Osteocyte (in vitro differentiated cells): Measurements from ENCODE around the gene C4orf36. TPM values are rescaled to one million over a fixed set of nuclear protein-coding genes. Genes with fewer than 3 reads are reported as not detected.

ENCODE experiments used
- DNase-seq: peaks from one replicate; pipeline ENCODE4 v3.0.0; 2021; ENCODE audit warnings: mixed read lengths; ENCODE audit not compliant: unreplicated experiment; ENCODE audit errors: extremely low spot score
- H3K27ac Mint-ChIP-seq: one replicate; pipeline ENCODE4 v1.8.0; 2021; ENCODE audit warnings: mild to moderate bottlenecking, mixed read lengths; ENCODE audit not compliant: unreplicated experiment
- H3K27me3 Mint-ChIP-seq: one replicate; pipeline ENCODE4 v1.8.0; 2021; ENCODE audit warnings: mixed read lengths; ENCODE audit not compliant: unreplicated experiment
- H3K36me3 Mint-ChIP-seq: one replicate; pipeline ENCODE4 v1.8.0; 2021; ENCODE audit warnings: mixed read lengths; ENCODE audit not compliant: unreplicated experiment
- H3K4me1 Mint-ChIP-seq: one replicate; pipeline ENCODE4 v1.8.0; 2021; ENCODE audit warnings: mixed read lengths; ENCODE audit not compliant: unreplicated experiment
- H3K4me3 Mint-ChIP-seq: one replicate; pipeline ENCODE4 v1.8.0; 2021; ENCODE audit warnings: mild to moderate bottlenecking, moderate library complexity, mixed read lengths; ENCODE audit not compliant: unreplicated experiment
- H3K9me3 Mint-ChIP-seq: one replicate; pipeline ENCODE4 v1.8.0; 2021; ENCODE audit warnings: mixed read lengths; ENCODE audit not compliant: unreplicated experiment
- CTCF ChIP-seq: fragments of 200-600 bp; sonication (generic); IDR thresholded peaks from 2 replicates; pipeline ENCODE4 v1.5.0; 2021; ENCODE audit warnings: antibody characterized with exemption, mild to moderate bottlenecking, moderate library complexity
- total RNA-seq: library from RNA; stranded (reverse); gene quantifications from 2 replicates; pipeline ENCODE4 v1.2.1, GENCODE V29; 2021

C4orf36 gene
- total RNA-seq, 1 donor from 2014 or later = 0.51 TPM

GRCh38 chr4:86935853-86936733, 43.9 kb upstream of the C4orf36 start:
- Mint-ChIP-seq H3K27ac (peak overlapping the region; percentile 84), H3K9me3 (no peaks in the 10 kb centered on the region), H3K4me3 (peak overlapping the region; percentile 91), H3K36me3 (no peaks in the 10 kb centered on the region), H3K27me3 (no peaks in the 10 kb centered on the region), H3K4me1 (peaks cover 32% of the 10 kb centered on the region)
- no peak for DNase-seq
- no peak for TF ChIP-seq CTCF

GRCh38 chr4:86935566-86935852, 43.3 kb upstream of the C4orf36 start:
- H3K27ac Mint-ChIP-seq = peak overlapping the region; percentile 84
- TF ChIP-seq CTCF = no peak
- no peaks in the 10 kb centered on the region for H3K27me3 Mint-ChIP-seq
- H3K4me1 Mint-ChIP-seq = peaks cover 32% of the 10 kb centered on the region
- no peak for DNase-seq
- no peaks in the 10 kb centered on the region for H3K36me3 Mint-ChIP-seq
- peak overlapping the region; percentile 91 for H3K4me3 Mint-ChIP-seq
- H3K9me3 Mint-ChIP-seq = no peaks in the 10 kb centered on the region

GRCh38 chr4:86934771-86935565, 42.7 kb upstream of the C4orf36 start, which contains the start of gene AFF1:
TSS of gene AFF1 (plus strand) at chr4:86935011. CDS start at chr4:86948534, 13,523 bp downstream.
- Mint-ChIP-seq H3K27me3 (no peaks in the 10 kb centered on the region), H3K36me3 (no peaks in the 10 kb centered on the region), H3K9me3 (no peaks in the 10 kb centered on the region), H3K4me1 (peaks cover 32% of the 10 kb centered on the region), H3K27ac (peak within 1 kb of the TSS; percentile 93), H3K4me3 (peak within 1 kb of the TSS; percentile 91)
- DNase-seq = peak; percentile 95
- peak; percentile 53 for TF ChIP-seq CTCF

- peaks cover 31% of the 10 kb centered on the region for H3K4me1 Mint-ChIP-seq
- peak overlapping the region; percentile 93 for H3K27ac Mint-ChIP-seq
- no peak for DNase-seq
- H3K4me3 Mint-ChIP-seq = peak overlapping the region; percentile 83
- H3K9me3 Mint-ChIP-seq = no peaks in the 10 kb centered on the region
- H3K36me3 Mint-ChIP-seq = no peaks in the 10 kb centered on the region
- no peak for TF ChIP-seq CTCF
- H3K27me3 Mint-ChIP-seq = no peaks in the 10 kb centered on the region
Measured at GRCh38 chr4:86934147-86934770, 42.0 kb upstream of the C4orf36 start.
